NOMO-1 treated with DMSO at 0.1 percent for 48 hours (cell line): ENCODE data around the gene GAST.

Source experiments
- DNase-seq: peaks from one replicate; lab custom pipeline; 2025; ENCODE audit not compliant: unreplicated experiment; lab: John Stamatoyannopoulos, UW

GAST gene

DNA sequence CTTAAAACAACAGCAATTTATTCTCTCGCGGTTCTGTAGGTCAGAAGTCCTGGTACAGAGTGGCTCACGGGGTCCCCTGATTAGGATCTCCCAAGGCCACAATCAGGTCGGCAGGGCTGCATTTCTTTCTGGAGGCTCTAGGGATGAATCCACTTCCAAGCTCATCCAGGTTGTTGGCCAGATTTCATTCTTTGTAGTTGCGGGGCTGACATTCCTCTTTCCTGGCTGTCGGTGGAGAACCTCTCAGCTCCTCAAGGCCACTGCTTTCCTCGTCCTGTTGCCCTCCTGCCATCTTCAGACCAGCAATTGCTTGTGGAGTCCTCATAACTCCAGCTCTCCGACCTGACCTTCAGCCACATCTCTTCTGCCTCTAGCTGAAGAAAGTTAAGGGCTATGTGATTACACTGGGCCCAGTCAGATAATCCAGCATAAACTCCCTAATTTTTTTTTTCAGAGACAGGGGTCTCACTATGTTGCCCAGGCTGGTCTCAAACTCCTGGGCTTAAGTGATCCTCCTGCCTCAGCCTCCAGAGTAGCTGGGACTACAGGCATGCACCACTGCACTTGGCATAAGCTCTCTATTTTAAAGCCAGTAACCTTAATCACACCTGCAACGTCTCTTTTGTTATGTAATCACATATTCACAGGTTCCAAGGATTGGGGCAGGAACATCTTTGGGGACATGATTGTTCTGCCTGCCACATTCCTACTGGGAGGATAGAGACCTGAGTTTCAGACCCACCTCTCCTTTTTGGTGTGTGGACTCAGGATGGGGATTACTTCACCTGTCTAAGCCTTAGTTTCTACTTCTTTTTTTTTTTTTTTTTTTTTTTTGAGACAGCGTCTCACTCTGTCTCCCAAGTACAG lies 4.1 kb upstream of the GAST start:
- DNase-seq, result no peak

- DNase-seq, result no peak
Observed at GRCh38 chr17:41710472-41711090, 1.6 kb upstream of the GAST start.

DNA sequence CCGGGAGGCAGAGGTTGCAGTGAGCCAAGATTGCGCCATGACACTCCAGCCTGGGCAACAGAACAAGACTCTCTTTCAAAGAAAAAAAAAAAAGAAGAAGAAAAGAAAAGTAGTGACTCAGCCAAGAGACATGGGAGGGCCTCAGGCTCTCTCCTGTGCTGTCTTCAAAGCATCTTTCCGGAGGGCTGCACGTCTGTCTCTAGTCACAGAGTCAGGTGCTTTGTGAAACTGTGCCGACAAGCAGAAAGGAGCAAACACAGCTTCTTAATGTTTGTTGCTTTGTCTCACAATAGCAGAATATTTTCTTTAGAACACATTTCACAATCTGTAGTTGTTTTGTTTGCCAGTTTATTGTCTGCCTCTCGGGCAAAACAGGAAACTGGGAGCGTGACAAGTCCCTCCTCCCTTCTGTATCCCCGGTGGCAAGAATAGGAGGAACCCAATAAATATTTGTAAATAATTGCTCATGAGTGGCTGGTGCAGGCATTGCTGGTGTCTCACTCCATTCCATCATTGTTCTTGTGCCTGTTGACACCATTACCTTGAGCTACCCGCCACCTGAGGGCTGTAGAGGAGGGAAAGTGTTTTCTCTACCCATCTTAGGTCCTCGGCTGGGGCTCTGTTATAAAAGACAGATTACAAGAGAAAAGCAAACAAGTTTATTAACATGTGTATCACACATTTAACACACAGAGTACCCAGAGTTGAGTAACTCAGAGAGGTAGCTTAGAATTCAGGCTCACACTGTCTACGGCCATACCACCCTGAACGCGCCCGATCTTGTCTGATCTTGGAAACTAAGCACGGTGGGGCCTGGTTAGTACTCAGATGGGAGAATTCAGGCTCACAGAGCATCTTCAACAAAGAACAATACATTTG lies 5.5 kb downstream of the GAST start:
- DNase-seq, result peak; percentile 58

DNA sequence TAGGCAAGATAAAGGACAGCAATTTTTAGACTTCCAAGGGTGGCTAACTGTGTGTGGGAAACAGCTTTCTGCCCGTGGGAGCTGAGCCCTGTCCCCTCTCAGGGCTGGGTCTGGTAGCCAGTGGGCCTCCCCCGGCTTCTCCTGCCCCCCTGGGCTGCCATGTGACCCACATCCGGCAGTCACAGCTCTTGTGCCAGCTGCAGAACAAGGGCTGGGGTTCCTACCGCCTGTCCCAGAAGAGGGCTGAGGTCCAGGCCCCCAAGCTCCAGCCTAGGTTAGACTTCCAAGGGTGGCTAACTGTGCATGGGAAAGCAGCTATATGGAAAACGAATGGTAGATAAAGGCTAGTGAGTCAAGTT lies 6.1 kb downstream of the GAST start:
- DNase-seq, result no peak

GRCh38 chr17:41722231-41722630 lies 10.1 kb downstream of the GAST start:
- DNase-seq, result no peak

- no peak for DNase-seq
Observed at GRCh38 chr17:41723801-41724475, 11.8 kb downstream of the GAST start.

- no peak for DNase-seq
Observed at GRCh38 chr17:41724476-41725050, 12.4 kb downstream of the GAST start.

DNA sequence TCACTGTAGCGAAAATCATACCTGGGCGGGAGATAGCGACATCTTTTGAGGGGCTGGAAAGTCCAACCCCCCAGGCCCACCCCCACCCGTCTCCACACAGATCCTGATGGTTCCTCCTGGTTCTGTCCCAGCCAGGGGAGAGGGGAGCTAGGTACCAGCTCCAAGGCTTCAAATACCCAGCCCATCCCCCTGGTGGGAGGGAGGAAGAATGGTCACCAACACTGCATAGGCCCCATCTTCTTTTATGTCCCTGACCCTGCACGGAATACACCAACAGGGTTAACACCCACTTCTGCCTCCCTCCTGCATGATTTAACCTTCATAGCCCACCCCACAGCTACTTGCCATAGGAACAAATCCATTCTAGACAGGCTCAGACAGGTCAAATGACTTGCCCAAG lies 13.0 kb downstream of the GAST start:
- DNase-seq, result no peak

DNA sequence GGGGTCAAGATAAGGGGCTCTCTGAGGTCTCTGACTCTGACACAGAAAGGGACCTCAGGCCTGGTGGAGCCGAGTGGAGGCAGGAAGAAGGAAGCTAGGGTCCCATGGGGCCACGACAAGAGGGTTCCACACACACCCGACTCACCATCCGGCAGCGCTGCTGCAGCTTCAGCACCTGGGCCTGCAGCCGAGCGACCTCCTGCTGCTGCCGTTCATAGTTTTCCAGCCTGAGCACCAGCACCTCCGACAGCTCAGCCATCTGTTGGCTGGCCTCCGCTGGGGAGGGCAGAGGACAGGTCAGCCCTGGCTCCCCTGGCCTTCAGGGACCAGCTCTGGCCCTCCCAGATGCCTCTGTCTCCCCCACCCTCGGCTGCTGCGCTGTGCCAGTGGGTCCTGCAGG lies 15.9 kb downstream of the GAST start:
- DNase-seq, result no peak

DNA sequence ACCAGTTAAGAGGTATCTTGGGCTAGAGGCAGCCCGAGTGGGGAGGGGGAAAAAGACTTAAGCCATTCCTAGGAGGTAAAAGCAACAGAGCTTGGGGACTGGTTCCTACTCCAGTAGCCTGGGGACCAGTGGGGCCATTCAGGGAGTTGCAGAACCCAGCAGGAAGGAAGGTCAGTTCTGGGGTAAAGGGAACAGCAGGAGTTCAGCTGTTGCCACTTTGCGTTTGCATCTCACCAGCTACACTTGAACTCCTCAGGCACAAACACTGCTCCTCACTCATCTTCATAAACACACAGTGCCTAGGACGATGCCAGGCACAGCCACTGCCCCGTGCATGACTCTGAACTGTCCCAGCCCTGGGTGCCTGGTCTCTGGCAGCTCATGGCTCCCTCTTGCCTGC lies 18.3 kb downstream of the GAST start:
- no peak for DNase-seq

DNA sequence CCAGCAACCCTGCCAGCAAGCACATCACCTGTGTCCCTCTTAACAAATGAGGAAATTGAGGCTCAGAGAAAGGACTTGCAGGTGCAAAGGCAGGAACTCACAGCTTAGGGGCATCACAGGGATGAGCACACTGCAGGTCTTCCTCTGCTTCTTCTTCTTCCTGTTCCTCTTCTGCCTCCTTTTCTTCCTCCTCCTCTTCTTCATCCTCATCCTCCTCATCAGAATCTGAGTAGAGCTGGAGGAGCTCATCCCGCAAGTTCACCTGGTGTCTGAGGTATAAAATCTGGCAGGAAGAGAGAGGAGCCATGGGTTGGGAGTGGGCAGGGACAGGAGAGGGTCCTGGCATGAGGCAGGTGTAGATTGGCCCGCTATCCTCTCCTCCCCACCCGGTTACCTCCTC lies 19.7 kb downstream of the GAST start:
- no peak for DNase-seq

GRCh38 chr17:41733348-41734138 lies 21.4 kb downstream of the GAST start:
- DNase-seq, result no peak

GRCh38 chr17:41734139-41734948 lies 22.2 kb downstream of the GAST start, which contains the start of gene HAP1:
Gene HAP1 (minus strand): TSS chr17:41734643. CDS start chr17:41734634, 9 bp downstream.
- DNase-seq, result no peak

DNA sequence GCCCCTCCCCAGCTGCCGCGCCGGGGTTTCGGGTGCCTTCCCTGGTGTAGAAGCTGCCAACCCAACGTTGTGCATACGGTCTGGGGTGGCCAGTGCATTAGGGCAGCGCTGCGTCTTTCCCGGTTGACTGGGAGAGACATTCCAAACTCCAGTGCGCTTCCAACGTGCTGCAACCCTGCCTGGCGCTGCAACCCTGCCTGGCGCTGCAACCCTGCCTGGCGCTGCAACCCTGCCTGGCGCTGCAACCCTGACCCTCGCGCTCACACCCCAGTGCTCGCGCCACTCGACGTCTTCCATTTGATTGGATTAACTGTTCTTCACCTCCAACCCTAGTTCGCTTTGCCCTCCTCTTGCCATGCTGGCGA lies 22.8 kb downstream of the GAST start:
- DNase-seq, result no peak

DNA sequence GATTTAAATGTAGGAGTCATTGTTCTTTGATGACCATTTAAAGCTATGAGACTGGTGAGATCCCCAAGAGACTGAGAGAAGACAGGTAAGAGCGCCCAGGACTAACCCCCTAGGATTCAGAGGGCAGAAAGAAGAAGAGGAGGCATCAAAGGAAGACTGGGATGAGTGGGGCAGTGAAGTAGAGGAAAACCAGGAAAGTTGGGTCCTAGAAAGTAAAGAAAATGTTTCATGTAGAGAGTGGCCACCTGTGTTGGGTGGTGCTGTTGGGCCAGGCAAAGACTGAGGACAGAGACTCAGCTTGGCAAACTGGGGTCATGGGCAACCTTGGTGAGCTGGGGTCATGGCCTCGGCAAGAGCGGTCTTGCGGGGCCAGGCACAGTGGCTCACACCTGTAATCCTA lies 23.6 kb downstream of the GAST start:
- no peak for DNase-seq

DNA sequence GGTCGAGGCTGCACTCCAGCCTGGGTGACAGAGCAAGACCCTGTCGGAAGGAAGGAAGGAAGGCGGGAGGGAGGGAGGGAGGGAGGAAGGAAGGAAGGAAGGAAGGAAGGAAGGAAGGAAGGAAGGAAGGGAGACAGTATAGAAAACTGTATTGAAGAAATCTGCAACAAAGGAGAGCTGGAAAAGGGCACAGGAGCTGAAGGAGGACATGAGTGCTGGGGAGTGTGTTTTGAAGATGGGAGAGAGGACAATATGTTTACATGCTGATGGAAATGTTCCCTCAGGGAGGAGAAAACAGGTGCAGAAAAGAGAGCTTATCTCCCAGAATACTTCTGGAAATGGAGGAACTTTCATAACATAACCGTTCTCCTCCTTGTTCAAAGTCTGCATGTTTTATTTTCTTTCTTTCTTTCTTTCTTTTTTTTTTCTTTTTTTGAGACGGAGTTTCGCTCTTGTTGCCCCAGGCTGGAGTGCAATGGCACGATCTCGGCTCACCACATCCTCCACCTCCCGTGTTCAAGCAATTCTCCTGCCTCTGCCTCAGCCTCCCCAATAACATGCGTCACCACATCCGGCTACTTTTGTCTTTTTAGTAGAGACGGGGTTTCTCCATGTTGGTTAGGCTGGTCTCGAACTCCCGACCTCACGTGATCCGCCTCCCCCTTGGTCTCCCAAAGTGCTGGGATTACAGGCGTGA lies 25.0 kb downstream of the GAST start:
- no peak for DNase-seq

DNA sequence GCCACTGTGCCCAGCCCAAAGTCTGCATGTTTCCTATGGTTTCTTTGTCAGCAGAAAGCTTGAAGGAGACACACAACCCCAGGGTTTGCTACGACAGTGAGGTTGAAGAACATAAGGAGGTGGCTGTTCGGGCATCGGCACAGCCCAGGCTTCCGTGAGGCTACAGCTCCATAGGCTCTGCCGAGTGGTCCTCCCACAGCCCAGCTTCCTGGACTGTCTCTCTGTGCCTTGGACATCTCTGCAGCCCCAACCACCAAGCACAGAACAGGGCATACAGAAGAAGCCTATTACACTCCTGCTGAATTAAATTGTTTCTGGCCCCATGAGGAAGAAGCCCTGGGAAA lies 25.5 kb downstream of the GAST start:
- no peak for DNase-seq

DNA sequence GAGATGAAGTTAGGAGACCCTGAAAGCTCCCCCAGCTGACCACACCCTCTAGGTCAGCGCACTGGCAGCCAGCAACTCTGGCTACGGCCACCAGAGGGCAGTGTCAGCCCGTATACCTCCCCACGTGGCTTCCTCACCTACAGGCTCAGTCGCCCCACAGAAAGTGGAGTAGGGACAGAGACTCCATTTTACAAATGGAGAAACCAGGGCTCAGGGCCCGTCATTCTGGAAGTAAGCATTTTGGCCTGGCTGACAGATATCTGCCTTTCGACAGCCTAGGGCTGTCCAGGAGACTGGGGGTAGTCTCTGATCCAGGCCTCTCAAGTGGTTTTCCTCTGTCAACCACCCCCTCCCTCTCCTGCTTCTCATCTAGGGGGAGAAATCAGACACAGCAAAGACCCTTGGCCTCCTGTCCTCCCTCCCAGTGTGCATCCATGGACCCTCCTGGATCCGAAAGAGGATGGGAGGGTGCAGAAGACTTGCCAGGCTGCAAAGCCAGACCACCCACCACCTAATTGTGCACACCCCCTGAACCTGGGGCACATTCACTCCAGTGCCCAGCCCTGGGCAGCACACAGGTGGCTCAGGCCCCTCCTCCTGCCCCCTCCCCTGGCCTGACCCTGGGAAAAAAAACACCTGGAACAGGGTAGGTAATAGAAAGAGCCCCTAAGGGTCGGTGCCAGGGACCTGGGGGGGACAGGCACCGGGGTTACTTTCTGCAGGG lies 26.1 kb downstream of the GAST start:
- peak; percentile 67 for DNase-seq
